HepG2 (cell line): Measurements from ENCODE around the gene ORC4. TPM values are rescaled to one million over a fixed set of nuclear protein-coding genes. Genes with fewer than 3 reads are reported as not detected.

Experiments used
- AGO2 ChIP-seq: fragments of 200-400 bp; formaldehyde crosslinking; optimal IDR thresholded peaks from 2 replicates; pipeline ENCODE3; 2017; ENCODE audit warnings: mild to moderate bottlenecking, low read depth, low read length, moderate library complexity
- BRCA1 ChIP-seq: sonication (generic); formaldehyde crosslinking; IDR thresholded peaks from 2 replicates; pipeline ENCODE4 v1.4.0; 2020; ENCODE audit warnings: missing genetic modification reagents
- CENPX ChIP-seq: sonication (generic); formaldehyde crosslinking; IDR thresholded peaks from 2 replicates; pipeline ENCODE4 v1.9.0; 2021; ENCODE audit warnings: mild to moderate bottlenecking, missing genetic modification reagents, moderate library complexity
- FOXJ3 ChIP-seq: sonication (generic); formaldehyde crosslinking; IDR thresholded peaks from 2 replicates; pipeline ENCODE4 v1.4.0; 2020; ENCODE audit warnings: missing genetic modification reagents, mild to moderate bottlenecking, borderline replicate concordance
- FOXK1 ChIP-seq: sonication (generic); formaldehyde crosslinking; IDR thresholded peaks from 2 replicates; pipeline ENCODE4 v1.4.0; 2020; ENCODE audit warnings: low read depth, missing genetic modification reagents, borderline replicate concordance
- HDAC1 ChIP-seq: sonication (generic); formaldehyde crosslinking; IDR thresholded peaks from 2 replicates; pipeline ENCODE4 v1.5.1; 2020; ENCODE audit warnings: mild to moderate bottlenecking, missing genetic modification reagents
- MTA3 ChIP-seq: sonication (generic); formaldehyde crosslinking; IDR thresholded peaks from 2 replicates; pipeline ENCODE4 v1.4.0; 2020; ENCODE audit warnings: missing genetic modification reagents
- NPAS2 ChIP-seq: sonication (generic); formaldehyde crosslinking; IDR thresholded peaks from 2 replicates; pipeline ENCODE4 v1.8.0; 2022; ENCODE audit warnings: mild to moderate bottlenecking, missing genetic modification reagents, borderline replicate concordance
- NR2F1 ChIP-seq, 2 experiments: fragments of 450-650 bp in 1 of 2; formaldehyde crosslinking in 1 of 2; IDR thresholded peaks; 2 replicates each; pipeline versions ENCODE4 v1.5.0 to v1.6.1; 2016 to 2020; ENCODE audit warnings: mild to moderate bottlenecking in 1 of 2, missing compliant biosample characterization in 1 of 2, missing genetic modification reagents in 1 of 2, moderate library complexity in 1 of 2
- PRPF4 ChIP-seq: fragments of 200-400 bp; formaldehyde crosslinking; IDR thresholded peaks from 2 replicates; pipeline ENCODE4 v1.6.1; 2016; ENCODE audit warnings: low read length, low read depth; ENCODE audit not compliant: poor library complexity, severe bottlenecking
- ZFY ChIP-seq: sonication (generic); formaldehyde crosslinking; IDR thresholded peaks from 2 replicates; pipeline ENCODE4 v1.4.0; 2020; ENCODE audit warnings: missing genetic modification reagents
- ZMYM3 ChIP-seq: sonication (generic); formaldehyde crosslinking; IDR thresholded peaks from 2 replicates; pipeline ENCODE4 v1.5.1; 2020; ENCODE audit warnings: mild to moderate bottlenecking, missing genetic modification reagents
- ZNF207 ChIP-seq: fragments of 450-650 bp; IDR thresholded peaks from 2 replicates; pipeline ENCODE4 v1.6.1; 2016; ENCODE audit warnings: antibody characterized with exemption, borderline replicate concordance
- ZNF235 ChIP-seq: sonication (generic); formaldehyde crosslinking; IDR thresholded peaks from 2 replicates; pipeline ENCODE4 v1.8.1; 2023; ENCODE audit warnings: mild to moderate bottlenecking, missing genetic modification reagents, borderline replicate concordance
- ZNF318 ChIP-seq: sonication (generic); formaldehyde crosslinking; IDR thresholded peaks from 2 replicates; pipeline ENCODE4 v1.4.0; 2020; ENCODE audit warnings: mild to moderate bottlenecking, missing genetic modification reagents
- ZNF615 ChIP-seq: sonication (generic); formaldehyde crosslinking; IDR thresholded peaks from 2 replicates; pipeline ENCODE4 v1.5.0; 2020; ENCODE audit warnings: mild to moderate bottlenecking, missing genetic modification reagents, borderline replicate concordance
- ZNF703 ChIP-seq: sonication (generic); formaldehyde crosslinking; IDR thresholded peaks from 2 replicates; pipeline ENCODE4 v1.5.1; 2020; ENCODE audit warnings: missing genetic modification reagents, mild to moderate bottlenecking, moderate library complexity, borderline replicate concordance
- ZNF747 ChIP-seq: sonication (generic); formaldehyde crosslinking; IDR thresholded peaks from 2 replicates; pipeline ENCODE4 v1.8.1; 2023; ENCODE audit warnings: missing genetic modification reagents, mild to moderate bottlenecking, borderline replicate concordance
- ZSCAN12 ChIP-seq: sonication (generic); formaldehyde crosslinking; IDR thresholded peaks from 2 replicates; pipeline ENCODE4 v1.9.0; 2021; ENCODE audit warnings: mild to moderate bottlenecking, missing genetic modification reagents
- polyA plus RNA-seq, 8 experiments: library from polyadenylated mRNA; depleted of rRNA in 3 of 8; stranded (reverse) in 7 of 8; unstranded in 1 of 8; fragments of >200 nt; fragmentation: Illumina TruSeq in 4 of 8; extraction: Trizol in 4 of 8; gene quantifications; 2 replicates each; pipeline versions ENCODE4 v1.2.1 to v1.2.3, GENCODE V29; 2011 to 2016; ENCODE audit warnings: low read depth in 4 of 8, missing spikeins in 1 of 8, mixed read lengths in 1 of 8; ENCODE audit not compliant: insufficient read depth in 1 of 8
- total RNA-seq, 5 experiments: library from RNA; depleted of rRNA; stranded (reverse); fragments of >200 nt; fragmentation: Illumina TruSeq; extraction: Trizol; gene quantifications; 2 replicates each; pipeline ENCODE4 v1.2.3, GENCODE V29; 2016; ENCODE audit warnings: low read depth in 1 of 5
- TF ChIP-seq, protein P1 (sequence below): sonication (generic); formaldehyde crosslinking; IDR thresholded peaks from 2 replicates; pipeline ENCODE4 v1.5.1; 2020; ENCODE audit warnings: mild to moderate bottlenecking, missing genetic modification reagents, moderate library complexity

Gene ORC4
- total and polyA plus RNA-seq, 2 of the 13 experiments (the other 11 are each of a cell fraction or from before 2014, with no cell fraction given), result 28.6 to 84.8 TPM

DNA sequence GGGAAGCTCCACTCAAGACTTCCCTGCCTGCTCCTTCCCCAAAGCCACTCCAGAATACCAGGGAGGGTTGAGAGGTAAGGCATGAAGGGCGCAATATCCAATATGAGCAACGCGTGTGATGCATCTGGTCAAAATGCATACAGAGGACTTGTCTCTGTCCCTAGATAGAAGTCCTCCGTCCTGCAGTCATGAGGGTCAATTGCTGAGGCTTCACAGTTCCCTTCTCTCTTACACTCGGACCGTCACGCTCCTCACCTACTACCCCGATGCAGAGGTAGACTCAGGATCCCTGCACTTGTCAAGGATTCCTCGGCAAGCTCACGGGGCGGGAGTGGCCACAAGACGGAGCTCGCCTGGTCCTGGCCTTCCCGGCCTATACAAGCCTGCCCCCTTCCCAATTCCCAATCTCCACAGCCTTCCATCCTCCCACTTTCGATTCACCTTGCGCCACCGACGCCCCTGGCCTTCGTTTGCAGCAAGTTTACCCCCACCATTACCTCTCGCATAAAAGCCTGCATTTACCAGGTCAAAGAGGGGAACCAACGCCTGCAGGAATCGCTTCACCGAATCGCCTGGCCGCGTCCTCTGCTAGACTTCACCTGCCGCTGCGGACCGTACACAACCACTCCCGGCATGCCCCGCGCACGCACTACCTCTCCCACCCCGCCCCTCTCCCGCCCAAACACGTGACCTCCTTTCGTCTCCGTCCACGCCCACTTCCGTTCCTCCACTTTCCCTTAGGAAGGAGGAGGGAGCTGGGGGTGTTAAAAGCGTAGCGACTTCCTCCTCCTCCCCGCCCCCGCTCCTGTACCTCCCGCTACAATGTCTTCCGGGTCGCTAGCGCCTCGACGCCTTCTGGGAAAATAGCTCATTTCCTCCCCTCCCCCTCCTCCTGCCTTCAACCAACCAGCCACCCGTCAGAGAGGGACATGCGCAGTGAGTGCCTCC is at the start of gene ORC4 (continued):
- TF ChIP-seq ZNF747 (peak; percentile 96), FOXK1 (CRISPR knock-in tag) (peak; percentile 76), ZNF615 (peak; percentile 68; the same call in 1 of the 2 replicates), ZMYM3 (CRISPR knock-in tag) (no peak; the same call in none of the 2 replicates), ZNF703 (CRISPR knock-in tag) (no peak), AGO2 (no peak), BRCA1 (CRISPR knock-in tag) (peak; percentile 76; the same call in 1 of the 2 replicates), ZNF235 (no peak; the same call in 1 of the 2 replicates), PRPF4 (peak; percentile 93), FOXJ3 (no peak), NR2F1 (CRISPR knock-in tag; IDR thresholded peaks at IDR 0.05) (no peak), ZSCAN12 (CRISPR knock-in tag) (no peak), CENPX (CRISPR knock-in tag) (no peak), MTA3 (no peak), ZNF207 (no peak), ZNF318 (CRISPR knock-in tag) (peak; percentile 91; the same call in 1 of the 2 replicates), NPAS2 (CRISPR knock-in tag) (no peak), HDAC1 (CRISPR knock-in tag) (peak; percentile 97), ZFY (CRISPR knock-in tag) (peak; percentile 100)
- TF ChIP-seq, protein P1, sequence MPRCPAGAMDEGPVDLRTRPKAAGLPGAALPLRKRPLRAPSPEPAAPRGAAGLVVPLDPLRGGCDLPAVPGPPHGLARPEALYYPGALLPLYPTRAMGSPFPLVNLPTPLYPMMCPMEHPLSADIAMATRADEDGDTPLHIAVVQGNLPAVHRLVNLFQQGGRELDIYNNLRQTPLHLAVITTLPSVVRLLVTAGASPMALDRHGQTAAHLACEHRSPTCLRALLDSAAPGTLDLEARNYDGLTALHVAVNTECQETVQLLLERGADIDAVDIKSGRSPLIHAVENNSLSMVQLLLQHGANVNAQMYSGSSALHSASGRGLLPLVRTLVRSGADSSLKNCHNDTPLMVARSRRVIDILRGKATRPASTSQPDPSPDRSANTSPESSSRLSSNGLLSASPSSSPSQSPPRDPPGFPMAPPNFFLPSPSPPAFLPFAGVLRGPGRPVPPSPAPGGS, result peak; percentile 69; the same call in 1 of the 2 replicates
